Panc1 (cell line): Measurements from ENCODE around the gene GLT1D1. TPM values are rescaled to one million over a fixed set of nuclear protein-coding genes. Genes with fewer than 3 reads are reported as not detected.

ENCODE experiments used
- ATAC-seq: fragments of 200-7000 bp; cut with Tn5 transposase; 2 replicates; pipeline ENCODE4 v1.9.1; 2020; ENCODE audit warnings: mild to moderate bottlenecking, moderate library complexity
- BruUV-seq: library from RNA; stranded (reverse); fragments of 400-500 nt; replicated peaks from 2 replicates; lab custom pipeline; 2021; lab: Mats Ljungman, UMichigan
- CTCF ChIA-PET: fragments of 300-600 bp; sonication (Branson Sonifier 250); formaldehyde crosslinking; loops from one replicate; lab custom pipeline; 2022; ENCODE audit warnings: antibody characterized with exemption; lab: Charles Lee
- POLR2A ChIA-PET: fragments of 300-600 bp; sonication (Branson Sonifier 250); formaldehyde crosslinking; loops from one replicate; lab custom pipeline; 2022; ENCODE audit warnings: antibody characterized with exemption; lab: Charles Lee
- DNase-seq: peaks from one replicate; pipeline ENCODE4 v3.0.0-alpha.2; 2010; ENCODE audit warnings: low read depth, low spot score
- H3K27ac ChIP-seq: 2 replicates; pipeline ENCODE4 v1.5.1; 2011; ENCODE audit warnings: mild to moderate bottlenecking, low read length, inconsistent platforms
- H3K27me3 ChIP-seq: fragments of 200-500 bp; sonication (Bioruptor generic); 2 replicates; pipeline ENCODE4 v1.6.0; 2014; ENCODE audit warnings: low read length, inconsistent platforms; ENCODE audit not compliant: control insufficient read depth, insufficient read depth
- H3K36me3 ChIP-seq: fragments of 200-500 bp; sonication (Bioruptor generic); 2 replicates; pipeline ENCODE4 v1.5.1; 2014; ENCODE audit warnings: inconsistent platforms, mild to moderate bottlenecking, low read length, moderate library complexity; ENCODE audit not compliant: control insufficient read depth, insufficient read depth
- H3K4me1 ChIP-seq: 2 replicates; pipeline ENCODE4 v1.5.1; 2011; ENCODE audit warnings: inconsistent platforms, mild to moderate bottlenecking, low read length, moderate library complexity; ENCODE audit not compliant: control insufficient read depth, insufficient read depth
- H3K4me3 ChIP-seq, 2 experiments: 2 replicates each; pipeline ENCODE4 v1.5.1; 2011 to 2012; ENCODE audit warnings: low read depth in 2 of 2, low read length in 2 of 2, mild to moderate bottlenecking in 2 of 2, inconsistent platforms in 1 of 2, moderate library complexity in 1 of 2
- H3K9me3 ChIP-seq: fragments of 200-500 bp; sonication (Bioruptor generic); 2 replicates; pipeline ENCODE4 v1.5.1; 2014; ENCODE audit warnings: low read depth, mild to moderate bottlenecking, inconsistent platforms, low read length, moderate library complexity; ENCODE audit not compliant: control insufficient read depth, insufficient read depth
- POLR2AphosphoS5 ChIP-seq: IDR thresholded peaks from 2 replicates; pipeline ENCODE4 v1.6.1; 2012; ENCODE audit warnings: mild to moderate bottlenecking, low read depth, low read length, moderate library complexity
- SIN3A ChIP-seq: IDR thresholded peaks from 2 replicates; pipeline ENCODE4 v1.6.1; 2012; ENCODE audit warnings: low read depth, mild to moderate bottlenecking, low read length, moderate library complexity, borderline replicate concordance; ENCODE audit not compliant: insufficient read depth
- TCF7L2 ChIP-seq: IDR thresholded peaks from 2 replicates; pipeline ENCODE4 v1.6.1; 2011; ENCODE audit warnings: mild to moderate bottlenecking, low read depth, low read length, inconsistent platforms
- in situ Hi-C: cut with HindIII; loops from 2 replicates; pipeline ENCODE4 v1.10.0; 2016; ENCODE audit warnings: low sequenced_read_pairs, low pct_unique_long_range_greater_than_20kb
- intact Hi-C: fragments of 100-400 bp; cut with micrococcal nuclease; formaldehyde crosslinking; loops from one replicate; pipeline ENCODE4 v1.10.0; 2022; ENCODE audit not compliant: unreplicated experiment
- total RNA-seq: library from RNA; stranded (reverse); gene quantifications from one replicate; pipeline ENCODE4 v1.2.1, GENCODE V29; 2021; ENCODE audit not compliant: unreplicated experiment
- TF ChIP-seq, protein P1 (sequence below): fragments of 450-650 bp; IDR thresholded peaks from 2 replicates; pipeline ENCODE4 v1.5.1; 2017; ENCODE audit warnings: mild to moderate bottlenecking
- TF ChIP-seq, protein P2 (sequence below), 2 experiments: IDR thresholded peaks; 2 replicates each; pipeline ENCODE4 v1.6.1; 2011 to 2012; ENCODE audit warnings: low read depth in 2 of 2, control low read depth in 1 of 2, low read length in 1 of 2, mild to moderate bottlenecking in 1 of 2, moderate library complexity in 1 of 2; ENCODE audit not compliant: insufficient read depth in 1 of 2

Gene GLT1D1
- total RNA-seq, 1 experiment from 2014 or later: not detected

GRCh38 chr12:128853600-128854197, 421 bp downstream of the GLT1D1 start:
- BruUV-seq: no TSS peak
- ChIA-PET POLR2A (no interaction called here), CTCF (no interaction called here)
- TF ChIP-seq, protein P1, sequence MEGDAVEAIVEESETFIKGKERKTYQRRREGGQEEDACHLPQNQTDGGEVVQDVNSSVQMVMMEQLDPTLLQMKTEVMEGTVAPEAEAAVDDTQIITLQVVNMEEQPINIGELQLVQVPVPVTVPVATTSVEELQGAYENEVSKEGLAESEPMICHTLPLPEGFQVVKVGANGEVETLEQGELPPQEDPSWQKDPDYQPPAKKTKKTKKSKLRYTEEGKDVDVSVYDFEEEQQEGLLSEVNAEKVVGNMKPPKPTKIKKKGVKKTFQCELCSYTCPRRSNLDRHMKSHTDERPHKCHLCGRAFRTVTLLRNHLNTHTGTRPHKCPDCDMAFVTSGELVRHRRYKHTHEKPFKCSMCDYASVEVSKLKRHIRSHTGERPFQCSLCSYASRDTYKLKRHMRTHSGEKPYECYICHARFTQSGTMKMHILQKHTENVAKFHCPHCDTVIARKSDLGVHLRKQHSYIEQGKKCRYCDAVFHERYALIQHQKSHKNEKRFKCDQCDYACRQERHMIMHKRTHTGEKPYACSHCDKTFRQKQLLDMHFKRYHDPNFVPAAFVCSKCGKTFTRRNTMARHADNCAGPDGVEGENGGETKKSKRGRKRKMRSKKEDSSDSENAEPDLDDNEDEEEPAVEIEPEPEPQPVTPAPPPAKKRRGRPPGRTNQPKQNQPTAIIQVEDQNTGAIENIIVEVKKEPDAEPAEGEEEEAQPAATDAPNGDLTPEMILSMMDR: no peak
- TF ChIP-seq TCF7L2 (no peak), POLR2AphosphoS5 (no peak), SIN3A (no peak)
- TF ChIP-seq, protein P2, sequence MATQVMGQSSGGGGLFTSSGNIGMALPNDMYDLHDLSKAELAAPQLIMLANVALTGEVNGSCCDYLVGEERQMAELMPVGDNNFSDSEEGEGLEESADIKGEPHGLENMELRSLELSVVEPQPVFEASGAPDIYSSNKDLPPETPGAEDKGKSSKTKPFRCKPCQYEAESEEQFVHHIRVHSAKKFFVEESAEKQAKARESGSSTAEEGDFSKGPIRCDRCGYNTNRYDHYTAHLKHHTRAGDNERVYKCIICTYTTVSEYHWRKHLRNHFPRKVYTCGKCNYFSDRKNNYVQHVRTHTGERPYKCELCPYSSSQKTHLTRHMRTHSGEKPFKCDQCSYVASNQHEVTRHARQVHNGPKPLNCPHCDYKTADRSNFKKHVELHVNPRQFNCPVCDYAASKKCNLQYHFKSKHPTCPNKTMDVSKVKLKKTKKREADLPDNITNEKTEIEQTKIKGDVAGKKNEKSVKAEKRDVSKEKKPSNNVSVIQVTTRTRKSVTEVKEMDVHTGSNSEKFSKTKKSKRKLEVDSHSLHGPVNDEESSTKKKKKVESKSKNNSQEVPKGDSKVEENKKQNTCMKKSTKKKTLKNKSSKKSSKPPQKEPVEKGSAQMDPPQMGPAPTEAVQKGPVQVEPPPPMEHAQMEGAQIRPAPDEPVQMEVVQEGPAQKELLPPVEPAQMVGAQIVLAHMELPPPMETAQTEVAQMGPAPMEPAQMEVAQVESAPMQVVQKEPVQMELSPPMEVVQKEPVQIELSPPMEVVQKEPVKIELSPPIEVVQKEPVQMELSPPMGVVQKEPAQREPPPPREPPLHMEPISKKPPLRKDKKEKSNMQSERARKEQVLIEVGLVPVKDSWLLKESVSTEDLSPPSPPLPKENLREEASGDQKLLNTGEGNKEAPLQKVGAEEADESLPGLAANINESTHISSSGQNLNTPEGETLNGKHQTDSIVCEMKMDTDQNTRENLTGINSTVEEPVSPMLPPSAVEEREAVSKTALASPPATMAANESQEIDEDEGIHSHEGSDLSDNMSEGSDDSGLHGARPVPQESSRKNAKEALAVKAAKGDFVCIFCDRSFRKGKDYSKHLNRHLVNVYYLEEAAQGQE (IDR thresholded peaks at IDR 0.05; ENCODE audit: insufficient read depth in 1 of 2, low read depth in 2 of 2, low read length in 1 of 2): no peak
- Histone ChIP-seq H3K27me3 (no peaks in the 10 kb centered on the region; the same call in 1 of the 2 replicates), H3K36me3 (no peaks in the 10 kb centered on the region), H3K4me3 (no peak overlapping the region), H3K4me1 (no peaks in the 10 kb centered on the region), H3K9me3 (no peaks in the 10 kb centered on the region), H3K27ac (no peak overlapping the region)
- in situ Hi-C loops: no loop called here
- intact Hi-C loops: no loop called here
- ATAC-seq (no peak), DNase-seq (no peak)

DNA sequence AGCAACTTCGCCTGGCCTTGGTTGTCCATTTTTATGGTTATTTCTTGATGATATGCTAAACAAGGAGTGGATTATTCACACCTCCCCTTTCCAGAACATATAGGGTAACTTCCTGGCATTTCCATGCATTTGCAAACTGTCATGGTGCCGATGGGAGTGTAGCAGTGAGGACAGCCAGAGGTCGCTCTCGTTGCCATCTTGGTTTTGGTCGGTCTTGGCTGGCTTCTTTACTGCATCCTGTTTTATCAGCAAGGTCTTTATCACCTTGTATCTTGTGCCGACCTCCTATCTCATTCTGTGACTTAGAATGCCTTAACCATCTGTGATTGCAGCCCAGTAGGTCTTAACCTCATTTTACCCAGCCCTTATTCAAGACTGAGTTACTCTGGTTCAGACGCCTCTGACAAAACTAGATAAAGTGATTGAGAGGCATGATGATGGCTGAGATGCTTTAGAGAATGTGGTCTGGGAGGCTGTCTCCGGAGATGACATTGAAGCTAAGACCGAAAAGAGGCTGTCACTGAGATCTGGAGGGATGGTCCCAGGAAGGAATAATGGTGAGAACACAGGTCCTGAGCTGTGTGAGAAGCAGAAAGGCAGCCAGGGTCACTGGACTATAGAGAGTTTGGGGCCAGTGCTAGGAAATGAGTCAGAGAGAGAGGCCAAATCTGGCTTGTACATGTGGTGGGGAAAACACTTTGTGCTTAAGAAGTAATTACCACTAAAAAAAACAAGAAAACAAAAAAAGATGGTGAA, 2.9 kb downstream of the GLT1D1 start:
- H3K4me1 ChIP-seq: no peaks in the 10 kb centered on the region
- ATAC-seq (no peak), DNase-seq (no peak)
- no peaks in the 10 kb centered on the region for H3K36me3 ChIP-seq
- in situ Hi-C loops: no loop called here
- ChIA-PET CTCF (no interaction called here), POLR2A (interaction anchor here (0.6 kb wide), 1 partner anchor 39 kb away, joined by 3 read pairs; no protein-coding TSS in a partner anchor)
- no TSS peak for BruUV-seq
- no peaks in the 10 kb centered on the region for H3K27me3 ChIP-seq
- no peaks in the 10 kb centered on the region for H3K9me3 ChIP-seq
- intact Hi-C loops: no loop called here
- TF ChIP-seq SIN3A: no peak
- TF ChIP-seq POLR2AphosphoS5: no peak
- TF ChIP-seq, protein P2 (IDR thresholded peaks at IDR 0.05; ENCODE audit: insufficient read depth in 1 of 2, low read depth in 2 of 2, low read length in 1 of 2): no peak
- TF ChIP-seq TCF7L2: no peak
- TF ChIP-seq, protein P1: no peak
- no peak overlapping the region for H3K4me3 ChIP-seq
- no peak overlapping the region for H3K27ac ChIP-seq
